Endodermal cell (in vitro differentiated cells): ENCODE results near the gene CEMP1. TPM values are rescaled to one million over a fixed set of nuclear protein-coding genes. Genes with fewer than 3 reads are reported as not detected.

ENCODE experiments used
- DNase-seq: peaks from one replicate; pipeline ENCODE4 v3.0.0-alpha.2; 2017
- H3K27ac ChIP-seq: 2 replicates; pipeline ENCODE4 v1.5.1; 2013; ENCODE audit warnings: mild to moderate bottlenecking, low read depth, low read length, moderate library complexity
- H3K27me3 ChIP-seq: 2 replicates; pipeline ENCODE4 v1.6.1; 2013; ENCODE audit warnings: mild to moderate bottlenecking, low read length, moderate library complexity; ENCODE audit not compliant: insufficient read depth, control insufficient read depth, poor library complexity, severe bottlenecking
- H3K36me3 ChIP-seq: 2 replicates; pipeline ENCODE4 v1.7.0; 2013; ENCODE audit warnings: mild to moderate bottlenecking, low read length, moderate library complexity; ENCODE audit not compliant: control insufficient read depth, insufficient read depth
- H3K4me1 ChIP-seq: one replicate; pipeline ENCODE4 v1.7.0; 2013; ENCODE audit warnings: low read length; ENCODE audit not compliant: control insufficient read depth, insufficient read depth
- H3K4me3 ChIP-seq: 2 replicates; pipeline ENCODE4 v1.5.1; 2013; ENCODE audit warnings: mild to moderate bottlenecking, low read length, moderate library complexity
- H3K9ac ChIP-seq: 2 replicates; pipeline ENCODE4 v1.6.1; 2013; ENCODE audit warnings: mild to moderate bottlenecking, low read length, moderate library complexity; ENCODE audit not compliant: poor library complexity, severe bottlenecking; ENCODE audit errors: extremely low read depth
- H3K9me3 ChIP-seq: 2 replicates; pipeline ENCODE4 v1.6.1; 2013; ENCODE audit warnings: mild to moderate bottlenecking, low read length, moderate library complexity; ENCODE audit not compliant: control insufficient read depth
- H3K27ac Mint-ChIP-seq: 2 replicates; pipeline ENCODE4 v1.8.0; 2020; ENCODE audit warnings: mixed read lengths
- H3K27me3 Mint-ChIP-seq: 2 replicates; pipeline ENCODE4 v1.8.0; 2021; ENCODE audit warnings: mild to moderate bottlenecking, mixed read lengths; ENCODE audit not compliant: insufficient read depth
- H3K36me3 Mint-ChIP-seq: 2 replicates; pipeline ENCODE4 v1.8.0; 2020; ENCODE audit warnings: low read depth, mixed read lengths
- H3K4me1 Mint-ChIP-seq: 2 replicates; pipeline ENCODE4 v1.8.0; 2020; ENCODE audit warnings: mixed read lengths
- H3K4me3 Mint-ChIP-seq: 2 replicates; pipeline ENCODE4 v1.8.0; 2020; ENCODE audit warnings: mild to moderate bottlenecking, moderate library complexity, mixed read lengths
- H3K9me3 Mint-ChIP-seq: 2 replicates; pipeline ENCODE4 v1.8.0; 2020; ENCODE audit warnings: mild to moderate bottlenecking, mixed read lengths
- WGBS, 2 experiments: methylation state at CpG; one replicate each; pipeline versions ENCODE4 v1.1.5 to v1.1.7; 2013; ENCODE audit warnings: missing lambda C conversion rate in 2 of 2, mixed read lengths in 1 of 2; ENCODE audit not compliant: insufficient coverage in 1 of 2, insufficient read length in 1 of 2; 5-methylcytosine and 5-hydroxymethylcytosine counted together
- total RNA-seq, 2 donors: library from RNA; stranded (reverse); fragmentation: NEBNext Ultra II Directional in 1 of 2; extraction: Animal tissue kit (Norgen Biotek cat#: 25700) in 1 of 2; gene quantifications; 2 replicates in 1 of 2; 3 replicates in 1 of 2; pipeline ENCODE4 v1.2.1, GENCODE V29; 2021
- TF ChIP-seq, protein P1 (sequence below): fragments of 200-600 bp; sonication (generic); conservative IDR thresholded peaks from 2 replicates; pipeline ENCODE4 v1.5.0; 2021; ENCODE audit warnings: antibody characterized with exemption, mild to moderate bottlenecking

CEMP1 gene
- total RNA-seq, 2 donors from 2014 or later, result 0.24 TPM; not detected in 1

DNA sequence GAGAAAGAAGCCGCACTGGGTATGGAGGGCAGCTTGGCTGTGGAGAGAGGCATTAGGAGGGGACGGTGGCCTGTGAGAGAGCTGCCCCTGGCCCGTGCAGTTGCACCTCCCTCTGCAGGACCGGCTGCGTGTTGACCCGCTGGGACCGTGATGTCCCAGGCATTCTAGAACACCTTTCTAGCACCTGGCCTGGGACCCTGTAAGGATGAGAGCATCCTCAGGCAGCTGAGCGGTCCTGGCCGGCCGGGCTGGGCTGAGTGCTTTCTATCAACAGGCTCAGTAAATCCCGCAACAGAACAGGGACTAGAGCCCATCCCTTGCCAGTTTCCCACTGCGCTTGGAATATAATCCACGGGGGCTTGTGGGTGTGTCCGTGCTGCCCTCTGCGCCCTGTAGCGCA lies 41.6 kb downstream of the CEMP1 start:
- Mint-ChIP-seq H3K27ac (no peak overlapping the region), H3K27me3 (no peaks in the 10 kb centered on the region), H3K4me3 (no peak overlapping the region), H3K36me3 (no peaks in the 10 kb centered on the region), H3K9me3 (no peaks in the 10 kb centered on the region), H3K4me1 (peaks cover 3% of the 10 kb centered on the region)
- Histone ChIP-seq H3K27ac (no peak overlapping the region), H3K4me3 (no peak overlapping the region), H3K27me3 (no peaks in the 10 kb centered on the region), H3K4me1 (no peaks in the 10 kb centered on the region), H3K9me3 (no peaks in the 10 kb centered on the region), H3K9ac (no peak overlapping the region), H3K36me3 (no peaks in the 10 kb centered on the region)
- no peak for DNase-seq
- 94 to 96% methylated on average over 14 to 16 of the region's 16 CpGs for WGBS, 2 experiments
- TF ChIP-seq, protein P1, sequence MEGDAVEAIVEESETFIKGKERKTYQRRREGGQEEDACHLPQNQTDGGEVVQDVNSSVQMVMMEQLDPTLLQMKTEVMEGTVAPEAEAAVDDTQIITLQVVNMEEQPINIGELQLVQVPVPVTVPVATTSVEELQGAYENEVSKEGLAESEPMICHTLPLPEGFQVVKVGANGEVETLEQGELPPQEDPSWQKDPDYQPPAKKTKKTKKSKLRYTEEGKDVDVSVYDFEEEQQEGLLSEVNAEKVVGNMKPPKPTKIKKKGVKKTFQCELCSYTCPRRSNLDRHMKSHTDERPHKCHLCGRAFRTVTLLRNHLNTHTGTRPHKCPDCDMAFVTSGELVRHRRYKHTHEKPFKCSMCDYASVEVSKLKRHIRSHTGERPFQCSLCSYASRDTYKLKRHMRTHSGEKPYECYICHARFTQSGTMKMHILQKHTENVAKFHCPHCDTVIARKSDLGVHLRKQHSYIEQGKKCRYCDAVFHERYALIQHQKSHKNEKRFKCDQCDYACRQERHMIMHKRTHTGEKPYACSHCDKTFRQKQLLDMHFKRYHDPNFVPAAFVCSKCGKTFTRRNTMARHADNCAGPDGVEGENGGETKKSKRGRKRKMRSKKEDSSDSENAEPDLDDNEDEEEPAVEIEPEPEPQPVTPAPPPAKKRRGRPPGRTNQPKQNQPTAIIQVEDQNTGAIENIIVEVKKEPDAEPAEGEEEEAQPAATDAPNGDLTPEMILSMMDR, result no peak

DNA sequence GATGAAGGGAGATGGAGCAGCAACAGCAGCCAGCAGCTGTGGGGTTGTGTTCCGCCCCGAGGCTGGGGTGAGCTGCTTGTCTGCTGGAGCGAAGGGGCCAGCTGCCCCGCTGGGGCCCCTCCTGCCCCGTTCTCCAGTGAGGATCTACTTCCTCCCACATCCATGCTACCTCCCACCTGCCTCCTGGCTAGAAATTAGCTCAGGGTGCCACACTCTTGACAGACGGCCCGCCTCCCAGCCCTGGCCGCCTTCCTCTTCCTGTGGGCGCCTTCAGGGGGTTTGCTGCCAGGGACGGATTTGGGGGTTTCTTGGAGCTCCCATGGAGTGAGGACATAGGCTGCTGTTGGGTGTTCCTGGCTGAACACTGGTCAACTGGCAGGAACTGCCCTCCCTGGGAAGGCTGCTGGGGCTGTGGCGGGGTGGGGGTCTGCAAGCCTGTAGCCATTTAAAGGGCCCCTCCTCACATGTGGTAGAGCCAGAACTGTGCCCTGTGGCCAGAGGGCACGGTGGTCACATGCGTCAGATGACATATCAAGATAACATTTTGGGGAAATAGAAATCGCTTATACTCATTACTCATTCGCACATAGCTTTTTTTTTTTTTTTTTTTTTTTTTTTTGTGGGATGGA lies 43.2 kb downstream of the CEMP1 start:
- H3K4me3 ChIP-seq, result no peak overlapping the region
- peaks cover 3% of the 10 kb centered on the region for H3K4me1 Mint-ChIP-seq
- no peaks in the 10 kb centered on the region for H3K9me3 Mint-ChIP-seq
- peak; percentile 35 for DNase-seq
- H3K4me1 ChIP-seq, result no peaks in the 10 kb centered on the region
- no peaks in the 10 kb centered on the region for H3K36me3 ChIP-seq
- no peaks in the 10 kb centered on the region for H3K27me3 Mint-ChIP-seq
- H3K9me3 ChIP-seq, result no peaks in the 10 kb centered on the region
- no peak overlapping the region for H3K4me3 Mint-ChIP-seq
- no peaks in the 10 kb centered on the region for H3K27me3 ChIP-seq
- TF ChIP-seq, protein P1, result no peak
- peak overlapping the region; percentile 24 for H3K27ac ChIP-seq
- no peak overlapping the region for H3K27ac Mint-ChIP-seq
- H3K9ac ChIP-seq, result no peak overlapping the region
- WGBS, 2 experiments, result 94 to 95% methylated on average over 5 to 12 of the region's 15 CpGs
- H3K36me3 Mint-ChIP-seq, result no peaks in the 10 kb centered on the region

DNA sequence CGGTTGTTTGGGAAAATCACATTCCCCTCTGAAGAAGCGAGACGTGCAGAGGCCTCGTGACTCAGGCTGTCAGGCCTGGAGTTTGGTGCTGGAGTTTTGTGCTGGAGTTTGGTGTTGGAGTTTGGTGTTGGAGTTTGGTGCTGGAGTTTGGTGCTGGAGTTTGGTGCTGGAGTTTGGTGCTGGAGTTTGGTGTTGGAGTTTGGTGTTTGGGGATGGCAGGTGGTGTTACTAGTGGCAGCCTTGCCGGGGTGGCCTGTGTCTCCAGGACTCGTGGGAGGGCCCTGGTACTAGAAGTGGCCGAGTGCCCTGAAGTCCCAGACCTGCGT lies 43.7 kb downstream of the CEMP1 start:
- Mint-ChIP-seq H3K36me3 (no peaks in the 10 kb centered on the region), H3K9me3 (no peaks in the 10 kb centered on the region), H3K4me3 (no peak overlapping the region), H3K27me3 (no peaks in the 10 kb centered on the region), H3K27ac (peak overlapping the region; percentile 16), H3K4me1 (peaks cover 3% of the 10 kb centered on the region)
- H3K27ac ChIP-seq, result peak overlapping the region; percentile 24
- 86 to 93% methylated on average over 6 to 8 of the region's 8 CpGs for WGBS, 2 experiments
- H3K9ac ChIP-seq, result no peak overlapping the region
- no peak overlapping the region for H3K4me3 ChIP-seq
- no peaks in the 10 kb centered on the region for H3K4me1 ChIP-seq
- no peaks in the 10 kb centered on the region for H3K9me3 ChIP-seq
- TF ChIP-seq, protein P1, result no peak
- H3K27me3 ChIP-seq, result no peaks in the 10 kb centered on the region
- no peaks in the 10 kb centered on the region for H3K36me3 ChIP-seq
- DNase-seq, result peak; percentile 33
